Stimulated activated naive CD8-positive, alpha-beta T cell treated with anti-CD3 and anti-CD28 coated beads, Interleukin-15, Interleukin-2, amounts not matched to agents 100 ng/mL and 50 ng/mL, for 24 hours (primary cell): ENCODE data around the gene SLC39A7.

Experiments used
- H3K27ac Mint-ChIP-seq: one replicate; pipeline ENCODE4 v1.8.0; 2021; ENCODE audit warnings: mild to moderate bottlenecking, mixed read lengths
- H3K27me3 Mint-ChIP-seq: one replicate; pipeline ENCODE4 v1.8.0; 2021; ENCODE audit warnings: mixed read lengths
- H3K36me3 Mint-ChIP-seq: one replicate; pipeline ENCODE4 v1.8.0; 2021; ENCODE audit warnings: low read depth, mixed read lengths
- H3K4me1 Mint-ChIP-seq: one replicate; pipeline ENCODE4 v1.8.0; 2021; ENCODE audit warnings: low read depth, mixed read lengths
- H3K4me3 Mint-ChIP-seq: one replicate; pipeline ENCODE4 v1.8.0; 2021; ENCODE audit warnings: mild to moderate bottlenecking, mixed read lengths
- H3K9me3 Mint-ChIP-seq: one replicate; pipeline ENCODE4 v1.8.0; 2021; ENCODE audit warnings: mixed read lengths

Gene SLC39A7

GRCh38 chr6:33166811-33167210 lies 33.9 kb upstream of the SLC39A7 start:
- Mint-ChIP-seq H3K9me3 (no peaks in the 10 kb centered on the region), H3K36me3 (no peaks in the 10 kb centered on the region), H3K4me1 (peaks cover 8% of the 10 kb centered on the region), H3K27ac (no peak overlapping the region), H3K4me3 (no peak overlapping the region), H3K27me3 (peaks cover 3% of the 10 kb centered on the region)

- Mint-ChIP-seq H3K9me3 (no peaks in the 10 kb centered on the region), H3K27ac (no peak overlapping the region), H3K4me1 (no peaks in the 10 kb centered on the region), H3K4me3 (no peak overlapping the region), H3K36me3 (no peaks in the 10 kb centered on the region), H3K27me3 (peaks cover 3% of the 10 kb centered on the region)
Measured at GRCh38 chr6:33167374-33168283, 33.0 kb upstream of the SLC39A7 start.

GRCh38 chr6:33168284-33168601 lies 32.4 kb upstream of the SLC39A7 start:
- Mint-ChIP-seq H3K27ac (no peak overlapping the region), H3K9me3 (no peaks in the 10 kb centered on the region), H3K27me3 (peaks cover 3% of the 10 kb centered on the region), H3K4me1 (no peaks in the 10 kb centered on the region), H3K36me3 (no peaks in the 10 kb centered on the region), H3K4me3 (no peak overlapping the region)

GRCh38 chr6:33168639-33169038 lies 32.0 kb upstream of the SLC39A7 start:
- H3K4me1 Mint-ChIP-seq: no peaks in the 10 kb centered on the region
- no peaks in the 10 kb centered on the region for H3K36me3 Mint-ChIP-seq
- peaks cover 3% of the 10 kb centered on the region for H3K27me3 Mint-ChIP-seq

GRCh38 chr6:33169291-33170175 lies 31.1 kb upstream of the SLC39A7 start:
- Mint-ChIP-seq H3K9me3 (no peaks in the 10 kb centered on the region), H3K4me1 (no peaks in the 10 kb centered on the region), H3K27ac (no peak overlapping the region), H3K36me3 (no peaks in the 10 kb centered on the region), H3K4me3 (no peak overlapping the region), H3K27me3 (no peaks in the 10 kb centered on the region)

More at GRCh38 chr6:33168639-33169038, 32.0 kb upstream of the SLC39A7 start:
- H3K4me3 Mint-ChIP-seq: no peak overlapping the region
- no peak overlapping the region for H3K27ac Mint-ChIP-seq
- no peaks in the 10 kb centered on the region for H3K9me3 Mint-ChIP-seq

- Mint-ChIP-seq H3K9me3 (no peaks in the 10 kb centered on the region), H3K27ac (no peak overlapping the region), H3K27me3 (no peaks in the 10 kb centered on the region), H3K36me3 (no peaks in the 10 kb centered on the region), H3K4me1 (no peaks in the 10 kb centered on the region), H3K4me3 (no peak overlapping the region)
Measured at GRCh38 chr6:33170176-33171015, 30.3 kb upstream of the SLC39A7 start.

- Mint-ChIP-seq H3K4me1 (no peaks in the 10 kb centered on the region), H3K9me3 (no peaks in the 10 kb centered on the region), H3K4me3 (no peak overlapping the region), H3K27ac (no peak overlapping the region), H3K36me3 (no peaks in the 10 kb centered on the region), H3K27me3 (no peaks in the 10 kb centered on the region)
Measured at GRCh38 chr6:33171016-33171879, 29.4 kb upstream of the SLC39A7 start.

- Mint-ChIP-seq H3K36me3 (no peaks in the 10 kb centered on the region), H3K27me3 (no peaks in the 10 kb centered on the region), H3K9me3 (no peaks in the 10 kb centered on the region), H3K4me1 (no peaks in the 10 kb centered on the region), H3K4me3 (no peak overlapping the region), H3K27ac (no peak overlapping the region)
Measured at GRCh38 chr6:33171880-33172687, 28.6 kb upstream of the SLC39A7 start.

- Mint-ChIP-seq H3K4me1 (no peaks in the 10 kb centered on the region), H3K36me3 (no peaks in the 10 kb centered on the region), H3K4me3 (no peak overlapping the region), H3K27me3 (no peaks in the 10 kb centered on the region), H3K27ac (no peak overlapping the region), H3K9me3 (no peaks in the 10 kb centered on the region)
Measured at GRCh38 chr6:33172688-33173534, 27.8 kb upstream of the SLC39A7 start.

- H3K27ac Mint-ChIP-seq: no peak overlapping the region
- H3K9me3 Mint-ChIP-seq: no peaks in the 10 kb centered on the region
- H3K27me3 Mint-ChIP-seq: no peaks in the 10 kb centered on the region
- H3K36me3 Mint-ChIP-seq: no peaks in the 10 kb centered on the region
- H3K4me1 Mint-ChIP-seq: no peaks in the 10 kb centered on the region
- H3K4me3 Mint-ChIP-seq: no peak overlapping the region
Measured at GRCh38 chr6:33173535-33174180, 27.0 kb upstream of the SLC39A7 start.

GRCh38 chr6:33174784-33175183 lies 25.9 kb upstream of the SLC39A7 start:
- H3K27ac Mint-ChIP-seq: no peak overlapping the region
- no peaks in the 10 kb centered on the region for H3K4me1 Mint-ChIP-seq
- H3K36me3 Mint-ChIP-seq: no peaks in the 10 kb centered on the region
- H3K4me3 Mint-ChIP-seq: no peak overlapping the region
- no peaks in the 10 kb centered on the region for H3K27me3 Mint-ChIP-seq
- no peaks in the 10 kb centered on the region for H3K9me3 Mint-ChIP-seq

GRCh38 chr6:33175436-33176069 lies 25.1 kb upstream of the SLC39A7 start:
- Mint-ChIP-seq H3K27ac (no peak overlapping the region), H3K4me3 (no peak overlapping the region), H3K27me3 (no peaks in the 10 kb centered on the region), H3K9me3 (no peaks in the 10 kb centered on the region), H3K36me3 (no peaks in the 10 kb centered on the region), H3K4me1 (no peaks in the 10 kb centered on the region)
